Stomach (tissue), 4 donors: ENCODE data around the gene CLIP2.

ENCODE experiments used
- EP300 ChIP-seq: sonication (generic); formaldehyde crosslinking; IDR thresholded peaks from one replicate; pipeline ENCODE4 v1.6.1; 2017; ENCODE audit warnings: antibody characterized with exemption
- TF ChIP-seq, protein P1 (sequence below), 7 experiments: fragments of 450-650 bp in 4 of 7; fragments of 200-600 bp in 3 of 7; sonication (generic) in 3 of 7; IDR thresholded peaks; one replicate each; pipeline ENCODE4 v1.5.1; 2016 to 2019; ENCODE audit warnings: antibody characterized with exemption in 7 of 7, control low read depth in 2 of 7, mild to moderate bottlenecking in 1 of 7

DNA sequence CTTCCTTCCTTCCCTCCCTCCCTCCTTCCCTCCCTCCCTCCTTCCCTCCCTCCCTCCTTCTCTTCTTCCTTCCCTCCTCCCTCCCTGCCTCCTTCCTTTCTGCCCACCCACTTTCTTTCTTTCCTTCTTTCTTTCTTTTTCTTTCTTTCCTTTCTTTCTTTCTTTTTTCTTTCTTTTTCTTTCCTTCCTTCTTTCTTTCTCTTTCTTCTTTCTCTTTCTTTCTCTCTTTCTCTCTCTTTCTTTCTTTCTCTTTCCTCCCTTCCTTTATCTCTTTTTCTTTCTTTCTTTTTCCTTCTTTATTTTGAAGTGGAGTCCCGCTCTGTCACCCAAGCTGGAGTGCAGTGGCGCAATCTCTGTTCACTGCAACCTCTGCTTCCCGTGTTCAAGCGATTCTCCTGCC lies 130.8 kb downstream of the CLIP2 start:
- no peak for TF ChIP-seq EP300
- TF ChIP-seq, protein P1, sequence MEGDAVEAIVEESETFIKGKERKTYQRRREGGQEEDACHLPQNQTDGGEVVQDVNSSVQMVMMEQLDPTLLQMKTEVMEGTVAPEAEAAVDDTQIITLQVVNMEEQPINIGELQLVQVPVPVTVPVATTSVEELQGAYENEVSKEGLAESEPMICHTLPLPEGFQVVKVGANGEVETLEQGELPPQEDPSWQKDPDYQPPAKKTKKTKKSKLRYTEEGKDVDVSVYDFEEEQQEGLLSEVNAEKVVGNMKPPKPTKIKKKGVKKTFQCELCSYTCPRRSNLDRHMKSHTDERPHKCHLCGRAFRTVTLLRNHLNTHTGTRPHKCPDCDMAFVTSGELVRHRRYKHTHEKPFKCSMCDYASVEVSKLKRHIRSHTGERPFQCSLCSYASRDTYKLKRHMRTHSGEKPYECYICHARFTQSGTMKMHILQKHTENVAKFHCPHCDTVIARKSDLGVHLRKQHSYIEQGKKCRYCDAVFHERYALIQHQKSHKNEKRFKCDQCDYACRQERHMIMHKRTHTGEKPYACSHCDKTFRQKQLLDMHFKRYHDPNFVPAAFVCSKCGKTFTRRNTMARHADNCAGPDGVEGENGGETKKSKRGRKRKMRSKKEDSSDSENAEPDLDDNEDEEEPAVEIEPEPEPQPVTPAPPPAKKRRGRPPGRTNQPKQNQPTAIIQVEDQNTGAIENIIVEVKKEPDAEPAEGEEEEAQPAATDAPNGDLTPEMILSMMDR (IDR thresholded peaks at IDR 0.05), result no peak
